Panc1 (cell line): ENCODE results near the gene CDAN1. TPM values are rescaled to one million over a fixed set of nuclear protein-coding genes. Genes with fewer than 3 reads are reported as not detected.

Experiments
- ATAC-seq: fragments of 200-7000 bp; cut with Tn5 transposase; 2 replicates; pipeline ENCODE4 v1.9.1; 2020; ENCODE audit warnings: mild to moderate bottlenecking, moderate library complexity
- BruUV-seq: library from RNA; stranded (reverse); fragments of 400-500 nt; replicated peaks from 2 replicates; lab custom pipeline; 2021; lab: Mats Ljungman, UMichigan
- CTCF ChIA-PET: fragments of 300-600 bp; sonication (Branson Sonifier 250); formaldehyde crosslinking; loops from one replicate; lab custom pipeline; 2022; ENCODE audit warnings: antibody characterized with exemption; lab: Charles Lee
- POLR2A ChIA-PET: fragments of 300-600 bp; sonication (Branson Sonifier 250); formaldehyde crosslinking; loops from one replicate; lab custom pipeline; 2022; ENCODE audit warnings: antibody characterized with exemption; lab: Charles Lee
- DNase-seq: peaks from one replicate; pipeline ENCODE4 v3.0.0-alpha.2; 2010; ENCODE audit warnings: low read depth, low spot score
- H3K27ac ChIP-seq: 2 replicates; pipeline ENCODE4 v1.5.1; 2011; ENCODE audit warnings: mild to moderate bottlenecking, low read length, inconsistent platforms
- H3K27me3 ChIP-seq: fragments of 200-500 bp; sonication (Bioruptor generic); 2 replicates; pipeline ENCODE4 v1.6.0; 2014; ENCODE audit warnings: low read length, inconsistent platforms; ENCODE audit not compliant: control insufficient read depth, insufficient read depth
- H3K36me3 ChIP-seq: fragments of 200-500 bp; sonication (Bioruptor generic); 2 replicates; pipeline ENCODE4 v1.5.1; 2014; ENCODE audit warnings: inconsistent platforms, mild to moderate bottlenecking, low read length, moderate library complexity; ENCODE audit not compliant: control insufficient read depth, insufficient read depth
- H3K4me1 ChIP-seq: 2 replicates; pipeline ENCODE4 v1.5.1; 2011; ENCODE audit warnings: inconsistent platforms, mild to moderate bottlenecking, low read length, moderate library complexity; ENCODE audit not compliant: control insufficient read depth, insufficient read depth
- H3K4me3 ChIP-seq, 2 experiments: 2 replicates each; pipeline ENCODE4 v1.5.1; 2011 to 2012; ENCODE audit warnings: low read depth in 2 of 2, low read length in 2 of 2, mild to moderate bottlenecking in 2 of 2, inconsistent platforms in 1 of 2, moderate library complexity in 1 of 2
- H3K9me3 ChIP-seq: fragments of 200-500 bp; sonication (Bioruptor generic); 2 replicates; pipeline ENCODE4 v1.5.1; 2014; ENCODE audit warnings: low read depth, mild to moderate bottlenecking, inconsistent platforms, low read length, moderate library complexity; ENCODE audit not compliant: control insufficient read depth, insufficient read depth
- CTCF ChIP-seq: fragments of 450-650 bp; IDR thresholded peaks from 2 replicates; pipeline ENCODE4 v1.5.1; 2017; ENCODE audit warnings: mild to moderate bottlenecking
- POLR2AphosphoS5 ChIP-seq: IDR thresholded peaks from 2 replicates; pipeline ENCODE4 v1.6.1; 2012; ENCODE audit warnings: mild to moderate bottlenecking, low read depth, low read length, moderate library complexity
- REST ChIP-seq, 2 experiments: IDR thresholded peaks; 2 replicates each; pipeline ENCODE4 v1.6.1; 2011 to 2012; ENCODE audit warnings: low read depth in 2 of 2, control low read depth in 1 of 2, low read length in 1 of 2, mild to moderate bottlenecking in 1 of 2, moderate library complexity in 1 of 2; ENCODE audit not compliant: insufficient read depth in 1 of 2
- SIN3A ChIP-seq: IDR thresholded peaks from 2 replicates; pipeline ENCODE4 v1.6.1; 2012; ENCODE audit warnings: low read depth, mild to moderate bottlenecking, low read length, moderate library complexity, borderline replicate concordance; ENCODE audit not compliant: insufficient read depth
- TCF7L2 ChIP-seq: IDR thresholded peaks from 2 replicates; pipeline ENCODE4 v1.6.1; 2011; ENCODE audit warnings: mild to moderate bottlenecking, low read depth, low read length, inconsistent platforms
- in situ Hi-C: cut with HindIII; loops from 2 replicates; pipeline ENCODE4 v1.10.0; 2016; ENCODE audit warnings: low sequenced_read_pairs, low pct_unique_long_range_greater_than_20kb
- intact Hi-C: fragments of 100-400 bp; cut with micrococcal nuclease; formaldehyde crosslinking; loops from one replicate; pipeline ENCODE4 v1.10.0; 2022; ENCODE audit not compliant: unreplicated experiment
- total RNA-seq: library from RNA; stranded (reverse); gene quantifications from one replicate; pipeline ENCODE4 v1.2.1, GENCODE V29; 2021; ENCODE audit not compliant: unreplicated experiment

The CDAN1 gene
- total RNA-seq, 1 experiment from 2014 or later, result 41.1 TPM

GRCh38 chr15:42775416-42775815 is 38.5 kb upstream of the CDAN1 start:
- BruUV-seq, result no TSS peak
- intact Hi-C loops (no loop called here), in situ Hi-C loops (no loop called here)
- no peaks in the 10 kb centered on the region for H3K4me1 ChIP-seq
- H3K27ac ChIP-seq, result no peak overlapping the region
- H3K4me3 ChIP-seq, result no peak overlapping the region
- ATAC-seq (no peak), DNase-seq (no peak)
- TF ChIP-seq REST (IDR thresholded peaks at IDR 0.05; ENCODE audit: insufficient read depth in 1 of 2, low read depth in 2 of 2, low read length in 1 of 2) (no peak), CTCF (no peak), TCF7L2 (no peak), SIN3A (no peak), POLR2AphosphoS5 (no peak)
- no peaks in the 10 kb centered on the region for H3K27me3 ChIP-seq
- H3K9me3 ChIP-seq, result no peaks in the 10 kb centered on the region
- ChIA-PET CTCF (no interaction called here), POLR2A (no interaction called here)
- H3K36me3 ChIP-seq, result peaks cover 5% of the 10 kb centered on the region

- ATAC-seq (no peak), DNase-seq (no peak)
- H3K27ac ChIP-seq, result no peak overlapping the region
- no peaks in the 10 kb centered on the region for H3K4me1 ChIP-seq
- POLR2A ChIA-PET, result no interaction called here
- H3K27me3 ChIP-seq, result no peaks in the 10 kb centered on the region
- H3K4me3 ChIP-seq, result no peak overlapping the region
- no peak for TF ChIP-seq REST (IDR thresholded peaks at IDR 0.05; ENCODE audit: insufficient read depth in 1 of 2, low read depth in 2 of 2, low read length in 1 of 2)
- TF ChIP-seq SIN3A, result no peak
- no peak for TF ChIP-seq POLR2AphosphoS5
- TF ChIP-seq TCF7L2, result no peak
- no peak for TF ChIP-seq CTCF
- no peaks in the 10 kb centered on the region for H3K9me3 ChIP-seq
- in situ Hi-C loops (no loop called here), intact Hi-C loops (no loop called here)
- H3K36me3 ChIP-seq, result peaks cover 5% of the 10 kb centered on the region
- BruUV-seq, result no TSS peak
- CTCF ChIA-PET, result no interaction called here
These were observed 36.0 kb upstream of the CDAN1 start for GRCh38 chr15:42772901-42773300.
